ENCODE measurements around the gene DNMBP.
A peak's percentile ranks its signal among the peaks of the same experiment; 100 is the strongest.

Gene DNMBP

GRCh38 chr10:100046021-100046486 lies 36.3 kb upstream of the DNMBP start:
- no peak for TF ChIP-seq EP300 (IDR thresholded peaks at IDR 0.05; ENCODE audit: borderline replicate concordance)
- TF ChIP-seq NFIC (IDR thresholded peaks at IDR 0.05): no peak
- TF ChIP-seq ZBTB7A (IDR thresholded peaks at IDR 0.05; ENCODE audit: low read depth): no peak
- no peak for TF ChIP-seq YY1 (IDR thresholded peaks at IDR 0.05; ENCODE audit: low read depth)
- TF ChIP-seq TEAD4 (IDR thresholded peaks at IDR 0.05): peak; percentile 48; the same call in 1 of the 2 replicates
- peak; percentile 97 for TF ChIP-seq RAD21 (IDR thresholded peaks at IDR 0.05; ENCODE audit: low read depth)
- no peak for TF ChIP-seq USF1 (IDR thresholded peaks at IDR 0.05)

GRCh38 chr10:100045592-100045991 lies 35.8 kb upstream of the DNMBP start:
- TF ChIP-seq YY1 (IDR thresholded peaks at IDR 0.05; ENCODE audit: low read depth) (no peak), EP300 (IDR thresholded peaks at IDR 0.05; ENCODE audit: borderline replicate concordance) (no peak), CEBPB (IDR thresholded peaks at IDR 0.05) (no peak), ZBTB7A (IDR thresholded peaks at IDR 0.05; ENCODE audit: low read depth) (no peak), FOXM1 (IDR thresholded peaks at IDR 0.05; ENCODE audit: borderline replicate concordance, low read depth) (no peak), CREB1 (IDR thresholded peaks at IDR 0.05; ENCODE audit: low read depth) (no peak), TAF1 (IDR thresholded peaks at IDR 0.05; ENCODE audit: low read depth) (no peak), TCF12 (IDR thresholded peaks at IDR 0.05; ENCODE audit: low read depth) (no peak), MAX (IDR thresholded peaks at IDR 0.05) (no peak), USF1 (IDR thresholded peaks at IDR 0.05) (no peak), RAD21 (IDR thresholded peaks at IDR 0.05; ENCODE audit: low read depth) (no peak), REST (IDR thresholded peaks at IDR 0.05; ENCODE audit: low read depth) (no peak), EGR1 (IDR thresholded peaks at IDR 0.05) (no peak), NFIC (IDR thresholded peaks at IDR 0.05) (no peak), TEAD4 (IDR thresholded peaks at IDR 0.05) (no peak)

- TF ChIP-seq RAD21 (IDR thresholded peaks at IDR 0.05; ENCODE audit: low read depth) (no peak), YY1 (IDR thresholded peaks at IDR 0.05; ENCODE audit: low read depth) (no peak), ZBTB7A (IDR thresholded peaks at IDR 0.05; ENCODE audit: low read depth) (no peak), TCF12 (IDR thresholded peaks at IDR 0.05; ENCODE audit: low read depth) (no peak), TEAD4 (IDR thresholded peaks at IDR 0.05) (no peak), FOXM1 (IDR thresholded peaks at IDR 0.05; ENCODE audit: borderline replicate concordance, low read depth) (no peak), MAX (IDR thresholded peaks at IDR 0.05) (no peak), CEBPB (IDR thresholded peaks at IDR 0.05) (no peak), NFIC (IDR thresholded peaks at IDR 0.05) (no peak), EGR1 (IDR thresholded peaks at IDR 0.05) (no peak), CREB1 (IDR thresholded peaks at IDR 0.05; ENCODE audit: low read depth) (no peak), TAF1 (IDR thresholded peaks at IDR 0.05; ENCODE audit: low read depth) (no peak), REST (IDR thresholded peaks at IDR 0.05; ENCODE audit: low read depth) (no peak), EP300 (IDR thresholded peaks at IDR 0.05; ENCODE audit: borderline replicate concordance) (no peak), USF1 (IDR thresholded peaks at IDR 0.05) (no peak)
Observed at GRCh38 chr10:100043796-100044195, 34.0 kb upstream of the DNMBP start.

- no peak for TF ChIP-seq TCF12 (IDR thresholded peaks at IDR 0.05; ENCODE audit: low read depth)
- TF ChIP-seq TEAD4 (IDR thresholded peaks at IDR 0.05): no peak
- TF ChIP-seq EP300 (IDR thresholded peaks at IDR 0.05; ENCODE audit: borderline replicate concordance): no peak
- TF ChIP-seq REST (IDR thresholded peaks at IDR 0.05; ENCODE audit: low read depth): no peak
- no peak for TF ChIP-seq NFIC (IDR thresholded peaks at IDR 0.05)
- no peak for TF ChIP-seq CREB1 (IDR thresholded peaks at IDR 0.05; ENCODE audit: low read depth)
- TF ChIP-seq EGR1 (IDR thresholded peaks at IDR 0.05): no peak
- TF ChIP-seq USF1 (IDR thresholded peaks at IDR 0.05): no peak
Observed at GRCh38 chr10:100043344-100043743, 33.6 kb upstream of the DNMBP start.

Data from Ishikawa (cell line).